Left ventricle myocardium inferior (tissue), 1 donor: ENCODE measurements around the gene NDUFS6. TPM values are rescaled to one million over a fixed set of nuclear protein-coding genes. Genes with fewer than 3 reads are reported as not detected.

ENCODE experiments used
- DNase-seq: peaks from one replicate; pipeline ENCODE4 v3.0.0-alpha.2; 2020
- H3K27ac ChIP-seq: fragments of 200-600 bp; replicated peaks from 2 replicates; pipeline ENCODE4 v1.8.0; 2021
- H3K27me3 ChIP-seq: fragments of 200-600 bp; 2 replicates; pipeline ENCODE4 v1.8.0; 2021; ENCODE audit warnings: low read depth
- H3K36me3 ChIP-seq: fragments of 200-600 bp; 2 replicates; pipeline ENCODE4 v1.8.0; 2021
- H3K4me1 ChIP-seq: fragments of 200-600 bp; 2 replicates; pipeline ENCODE4 v1.8.0; 2021
- H3K4me3 ChIP-seq: fragments of 200-600 bp; 2 replicates; pipeline ENCODE4 v1.8.0; 2021; ENCODE audit warnings: mild to moderate bottlenecking, moderate library complexity
- H3K9me3 ChIP-seq: fragments of 200-600 bp; replicated peaks from 2 replicates; pipeline ENCODE4 v1.8.0; 2021
- CTCF ChIP-seq: fragments of 200-600 bp; IDR thresholded peaks from 2 replicates; pipeline ENCODE4 v1.8.0; 2021; ENCODE audit warnings: antibody characterized with exemption, mild to moderate bottlenecking, borderline replicate concordance
- intact Hi-C: fragments of 100-400 bp; cut with micrococcal nuclease; formaldehyde crosslinking; loops from one replicate; pipeline ENCODE4 v1.11.0; 2022
- total RNA-seq: library from RNA; stranded (reverse); fragmentation: NEBNext Ultra II Directional; extraction: Animal tissue kit (Norgen Biotek cat#: 25700); gene quantifications from one replicate; pipeline ENCODE4 v1.2.1, GENCODE V29; 2021
- donor health status: DM: no; HTN: yes; CAD: no; lungs with severe emphysema.

The NDUFS6 gene
- total RNA-seq, 1 donor from 2014 or later = 122 TPM

- Histone ChIP-seq H3K4me3 (peak overlapping the region; percentile 17), H3K36me3 (peaks cover 66% of the 10 kb centered on the region), H3K9me3 (no peaks in the 10 kb centered on the region), H3K27me3 (no peaks in the 10 kb centered on the region), H3K4me1 (peaks cover 92% of the 10 kb centered on the region), H3K27ac (peak overlapping the region; percentile 65)
- intact Hi-C loops = no loop called here
- no peak for DNase-seq
- no peak for TF ChIP-seq CTCF
Measured at GRCh38 chr5:1804001-1804690, 2.9 kb downstream of the NDUFS6 start.

- H3K27me3 ChIP-seq = no peaks in the 10 kb centered on the region
- H3K4me3 ChIP-seq = no peak overlapping the region
- intact Hi-C loops = no loop called here
- DNase-seq = no peak
- H3K27ac ChIP-seq = peak overlapping the region; percentile 65
- no peaks in the 10 kb centered on the region for H3K9me3 ChIP-seq
- no peak for TF ChIP-seq CTCF
- H3K36me3 ChIP-seq = peaks cover 78% of the 10 kb centered on the region
- H3K4me1 ChIP-seq = peaks cover 95% of the 10 kb centered on the region
Measured at GRCh38 chr5:1805326-1805725, 4.1 kb downstream of the NDUFS6 start.

DNA sequence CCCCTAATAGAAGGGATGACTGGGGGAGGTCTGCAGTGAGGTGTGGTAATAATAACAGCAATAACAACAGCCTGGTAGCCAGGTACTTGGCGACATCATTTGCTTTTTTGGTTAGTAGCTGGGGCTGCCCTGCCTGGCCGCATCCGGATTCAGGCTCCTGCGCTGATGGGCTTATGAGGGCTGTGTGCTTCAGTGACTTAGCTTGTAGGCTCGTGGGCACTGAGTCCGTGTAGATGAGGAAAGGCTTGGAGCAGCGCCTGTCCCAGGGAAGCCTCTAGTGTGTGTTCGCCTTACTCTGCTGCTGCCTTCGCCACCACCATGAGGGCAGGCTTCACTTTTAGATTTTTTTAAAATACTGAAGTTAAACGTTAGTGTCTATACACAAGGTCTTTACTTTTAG is 4.5 kb downstream of the NDUFS6 start:
- no peak for TF ChIP-seq CTCF
- H3K9me3 ChIP-seq = no peaks in the 10 kb centered on the region
- H3K27ac ChIP-seq = no peak overlapping the region
- no peak for DNase-seq
- H3K27me3 ChIP-seq = no peaks in the 10 kb centered on the region
- H3K4me1 ChIP-seq = peaks cover 95% of the 10 kb centered on the region
- peaks cover 81% of the 10 kb centered on the region for H3K36me3 ChIP-seq
- intact Hi-C loops = no loop called here
- no peak overlapping the region for H3K4me3 ChIP-seq

GRCh38 chr5:1806199-1806598 is 5.0 kb downstream of the NDUFS6 start:
- H3K36me3 ChIP-seq = peaks cover 85% of the 10 kb centered on the region
- intact Hi-C loops = no loop called here

GRCh38 chr5:1806974-1807373 is 5.8 kb downstream of the NDUFS6 start:
- DNase-seq = no peak
- H3K27ac ChIP-seq = no peak overlapping the region
- TF ChIP-seq CTCF = no peak
- peaks cover 93% of the 10 kb centered on the region for H3K36me3 ChIP-seq
- H3K9me3 ChIP-seq = no peaks in the 10 kb centered on the region
- intact Hi-C loops = no loop called here
- peaks cover 90% of the 10 kb centered on the region for H3K4me1 ChIP-seq
- no peaks in the 10 kb centered on the region for H3K27me3 ChIP-seq
- no peak overlapping the region for H3K4me3 ChIP-seq

More at GRCh38 chr5:1806199-1806598, 5.0 kb downstream of the NDUFS6 start:
- peaks cover 96% of the 10 kb centered on the region for H3K4me1 ChIP-seq
- H3K9me3 ChIP-seq = no peaks in the 10 kb centered on the region
- H3K27me3 ChIP-seq = no peaks in the 10 kb centered on the region
- H3K4me3 ChIP-seq = no peak overlapping the region
- no peak for DNase-seq
- no peak overlapping the region for H3K27ac ChIP-seq
- TF ChIP-seq CTCF = no peak
